Stimulated activated CD8-positive, alpha-beta memory T cell treated with anti-CD3 and anti-CD28 coated beads, Interleukin-2, amount 100 ng/mL, for 48 hours (primary cell): Measurements from ENCODE around the gene PCGF5.
"Not testable (repeated sequence)": the region's sequence is repeated elsewhere in the genome, so short reads cannot be mapped to it uniquely, and the experiment has no call there.

Experiments
- DNase-seq, 2 donors: peaks; one replicate each; pipeline ENCODE4 v3.0.0-alpha.2; 2020; ENCODE audit warnings: low read depth in 2 of 2

PCGF5 gene

DNA sequence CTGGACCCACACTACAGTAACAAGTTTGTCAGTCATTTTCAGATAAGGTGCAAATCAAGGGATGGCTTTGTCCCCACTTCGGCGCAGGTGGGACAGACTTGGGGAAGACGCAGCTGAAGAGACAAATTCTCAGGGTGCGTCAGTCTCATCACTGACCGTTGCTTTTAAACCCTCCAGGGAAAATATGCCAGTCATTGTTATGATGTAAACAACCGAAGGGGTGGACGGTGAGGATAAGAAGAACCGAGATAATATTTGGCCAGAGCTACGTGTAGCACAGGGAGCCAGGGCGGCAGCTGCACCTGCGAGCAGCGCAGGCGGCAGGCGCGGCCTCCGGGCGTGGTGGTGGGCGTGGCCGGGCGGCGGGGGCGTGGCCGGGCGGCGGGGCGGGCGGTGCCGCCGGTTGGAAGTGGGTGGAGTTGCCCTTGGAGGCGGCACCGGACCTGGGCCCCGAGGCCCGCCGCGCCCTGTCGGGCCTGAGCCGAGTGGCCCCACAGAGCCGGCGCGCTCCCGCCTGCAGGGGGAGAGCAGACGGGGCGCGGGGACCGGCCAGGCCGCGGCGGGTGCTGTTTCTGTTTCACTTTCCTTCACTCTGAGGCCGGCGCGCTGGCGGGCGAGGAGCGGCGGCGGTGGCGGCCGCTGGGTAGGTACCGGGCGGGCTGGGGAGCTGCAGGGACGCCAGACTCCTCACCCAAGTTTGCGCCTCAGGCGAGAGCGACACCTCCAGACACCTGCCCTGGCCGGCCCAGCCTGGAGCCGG, at the start of gene PCGF5:
TSS of gene PCGF5 (plus strand) at position 470 of the 760 bp plus-strand sequence. CDS start 2,209 bp downstream, outside the sequence.
- peak; percentile 82 to 93 for DNase-seq

DNA sequence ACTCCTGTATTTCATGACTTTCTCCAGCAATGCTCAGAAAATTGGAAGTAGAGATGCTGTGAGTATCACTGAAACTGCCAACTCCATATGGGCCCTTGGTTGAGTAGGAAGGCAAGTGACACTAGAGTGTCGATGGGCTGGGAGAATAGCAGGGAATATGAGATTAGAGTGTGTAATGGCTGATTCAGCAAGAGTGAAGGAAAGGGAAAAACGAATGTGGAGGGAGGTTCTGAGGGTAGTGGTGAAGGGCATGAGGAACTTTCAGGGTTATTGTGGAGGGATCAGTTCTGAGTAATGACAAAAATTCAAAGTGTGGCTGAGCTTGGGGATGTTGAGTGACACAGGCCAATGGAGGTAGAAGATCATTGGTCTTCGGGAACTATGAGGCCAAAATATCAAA, 49.0 kb upstream of the PCGF5 start:
- no peak for DNase-seq

DNA sequence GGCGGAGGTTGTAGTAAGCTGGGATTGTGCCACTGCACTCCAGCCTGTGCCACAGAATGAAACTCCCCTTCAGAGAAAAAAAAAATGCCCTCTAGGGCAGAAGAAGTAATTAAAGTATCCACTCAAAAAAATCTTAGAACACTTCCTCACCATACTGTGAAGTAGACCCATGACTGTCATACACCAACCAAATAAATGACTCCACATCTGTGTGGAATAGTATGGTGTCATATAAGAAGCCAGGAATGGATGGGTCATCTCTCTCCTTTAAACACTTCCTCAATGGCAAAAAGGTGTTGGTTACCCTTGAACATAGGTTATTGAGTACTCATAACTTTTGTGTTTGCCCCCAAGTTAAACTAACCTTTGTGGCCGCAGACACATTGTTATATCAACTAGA, 48.1 kb upstream of the PCGF5 start:
- DNase-seq, result no peak

DNA sequence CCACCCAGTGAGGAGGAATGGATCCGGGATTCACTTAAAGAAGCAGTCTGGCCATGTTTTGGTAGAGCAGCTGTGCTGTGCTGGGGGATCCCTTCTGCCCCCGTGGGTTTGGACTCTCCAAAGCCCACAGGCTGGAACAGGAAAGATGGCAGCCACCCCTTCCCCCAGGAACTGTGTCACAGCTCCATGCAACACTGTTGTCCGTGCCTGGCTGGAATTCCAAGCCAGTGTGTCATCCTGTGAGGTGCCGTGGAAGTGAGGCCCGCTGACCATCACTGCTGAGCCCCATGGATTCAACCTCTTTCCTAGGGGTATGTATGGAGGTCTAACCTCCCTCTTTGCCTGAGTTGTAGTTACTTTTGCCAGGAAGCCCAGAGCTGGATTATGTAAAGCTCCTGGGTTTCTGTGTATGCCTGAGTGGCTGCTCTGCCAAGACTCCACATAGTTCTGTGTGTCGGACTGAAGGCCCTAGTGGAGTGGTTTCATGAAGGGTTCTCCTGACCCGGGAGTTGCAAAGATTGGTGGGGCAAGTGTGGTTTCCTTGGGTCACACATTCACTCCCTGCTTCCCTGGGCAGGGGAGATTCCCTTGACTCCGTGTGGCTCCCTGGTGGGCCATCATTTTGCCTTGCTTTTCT, 35.1 kb upstream of the PCGF5 start:
- no peak for DNase-seq

DNA sequence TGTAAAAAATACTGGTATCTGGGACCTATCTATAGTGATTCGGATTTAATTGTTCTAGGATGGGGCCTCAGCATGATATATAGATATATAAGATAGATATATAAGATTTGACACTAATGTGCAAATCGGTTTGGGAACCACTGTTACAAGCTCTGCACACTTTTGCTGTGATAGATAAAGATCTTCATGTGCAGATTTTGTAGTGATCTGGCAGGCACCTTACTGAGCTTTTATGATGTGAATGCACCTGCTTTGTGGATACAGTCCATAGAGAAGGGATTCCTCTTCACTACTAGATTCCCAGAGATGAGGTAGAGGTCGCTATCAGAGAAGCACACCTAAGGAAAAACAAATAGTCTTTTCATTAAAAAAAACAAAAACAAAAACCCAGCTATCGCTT, 33.3 kb upstream of the PCGF5 start:
- no peak for DNase-seq

DNA sequence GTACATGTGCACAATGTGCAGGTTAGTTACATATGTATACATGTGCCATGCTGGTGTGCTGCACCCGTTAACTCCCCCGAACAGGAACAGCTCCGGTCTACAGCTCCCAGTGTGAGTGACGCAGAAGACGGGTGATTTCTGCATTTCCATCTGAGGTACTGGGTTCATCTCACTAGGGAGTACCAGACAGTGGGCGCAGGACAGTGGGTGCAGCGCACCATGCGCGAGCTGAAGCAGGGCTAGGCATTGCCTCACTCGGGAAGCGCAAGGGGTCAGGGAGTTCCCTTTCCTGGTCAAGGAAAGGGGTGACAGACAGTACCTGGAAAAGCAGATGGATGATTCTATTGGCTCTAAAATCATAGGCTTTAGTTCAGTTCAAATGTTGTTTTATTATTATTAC, 32.5 kb upstream of the PCGF5 start:
- DNase-seq, result not testable (repeated sequence)

DNA sequence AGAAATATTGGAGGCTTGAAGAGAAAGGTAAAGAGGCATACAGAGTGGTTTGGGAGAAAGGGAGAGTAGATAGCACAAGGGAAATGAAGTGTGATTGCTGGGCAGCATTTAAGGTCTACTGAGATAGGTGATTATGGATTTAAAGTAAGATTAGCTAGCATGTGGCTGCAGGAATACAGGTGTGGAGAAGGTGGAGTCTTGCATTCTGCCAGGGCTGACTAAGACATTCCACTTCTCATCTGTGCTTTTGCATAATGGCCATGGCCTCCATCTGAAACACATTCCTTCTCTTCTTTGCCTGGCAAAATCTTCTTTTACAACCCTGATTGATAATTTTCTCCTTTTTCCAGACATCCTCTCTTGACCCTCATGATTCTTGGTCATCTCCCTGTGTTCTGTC, 31.6 kb upstream of the PCGF5 start:
- no peak for DNase-seq

DNA sequence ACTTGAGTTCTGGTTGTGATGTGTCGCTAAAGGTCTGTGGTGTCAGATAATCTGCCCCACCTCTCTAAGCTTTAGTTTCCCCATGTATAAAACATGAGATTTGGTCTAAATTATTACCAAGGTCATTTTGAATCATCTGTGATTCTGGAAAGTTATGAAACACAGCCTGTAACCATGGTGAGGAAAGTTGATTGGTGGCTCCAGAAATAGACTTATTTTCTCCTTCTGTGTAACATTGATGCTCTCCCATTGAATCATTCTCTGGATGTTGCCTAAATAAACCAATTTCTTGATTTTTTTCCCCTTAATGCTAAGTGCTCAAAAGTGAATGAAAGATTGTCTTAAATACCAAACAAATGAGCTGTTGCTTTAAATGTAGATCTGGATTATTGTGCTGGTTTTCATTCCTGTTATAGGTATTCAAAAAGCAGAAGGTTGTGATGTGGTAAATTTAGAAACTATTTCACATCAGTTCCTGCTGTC, 30.0 kb upstream of the PCGF5 start:
- DNase-seq, result no peak

DNA sequence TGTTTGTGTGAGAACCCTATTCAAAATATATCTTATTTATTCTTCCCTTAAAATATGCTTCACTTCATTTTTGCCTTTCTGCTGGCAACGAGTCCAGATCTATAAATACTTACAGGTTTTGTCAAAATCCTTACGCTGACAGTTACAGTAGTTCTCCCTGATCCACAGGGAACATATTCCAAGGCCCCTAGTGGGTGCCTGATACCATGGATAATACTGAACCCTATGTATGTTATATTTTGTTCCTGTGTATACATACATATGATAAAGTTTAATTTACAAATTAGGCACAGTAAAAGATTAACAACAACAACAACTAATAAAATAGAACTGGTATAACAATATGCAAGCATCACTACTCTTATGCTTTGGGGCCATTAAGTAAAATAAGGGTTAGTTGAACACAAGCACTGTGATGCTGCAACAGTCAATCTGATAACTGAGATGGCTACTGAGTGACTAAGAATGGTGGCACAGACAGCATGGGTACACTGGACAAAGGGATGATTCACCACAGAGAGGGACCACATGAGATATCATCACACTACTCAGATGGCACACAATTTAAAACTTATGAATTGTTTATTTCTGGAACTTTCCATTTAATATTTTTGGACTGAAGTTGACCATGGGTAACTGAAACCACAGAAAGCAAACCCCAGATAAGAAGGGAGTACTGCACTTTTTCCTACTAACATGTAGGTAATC, 29.4 kb upstream of the PCGF5 start:
- no peak for DNase-seq

DNA sequence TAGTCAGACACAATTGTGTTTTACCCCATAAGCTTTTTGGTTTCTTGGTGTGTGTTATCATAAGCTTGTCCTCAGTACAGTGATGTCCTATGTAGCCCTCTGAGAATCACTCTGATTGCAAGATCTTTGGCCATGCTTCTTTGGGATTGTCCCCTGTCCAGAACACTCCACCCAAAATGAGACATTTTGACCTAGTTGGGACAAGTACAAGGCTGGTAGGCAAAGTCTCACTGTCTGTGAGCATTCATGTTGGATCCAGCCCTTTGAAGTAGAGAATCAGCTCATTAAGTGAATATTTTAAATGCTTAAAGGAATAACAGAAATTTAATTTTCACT, 28.9 kb upstream of the PCGF5 start:
- no peak for DNase-seq

DNA sequence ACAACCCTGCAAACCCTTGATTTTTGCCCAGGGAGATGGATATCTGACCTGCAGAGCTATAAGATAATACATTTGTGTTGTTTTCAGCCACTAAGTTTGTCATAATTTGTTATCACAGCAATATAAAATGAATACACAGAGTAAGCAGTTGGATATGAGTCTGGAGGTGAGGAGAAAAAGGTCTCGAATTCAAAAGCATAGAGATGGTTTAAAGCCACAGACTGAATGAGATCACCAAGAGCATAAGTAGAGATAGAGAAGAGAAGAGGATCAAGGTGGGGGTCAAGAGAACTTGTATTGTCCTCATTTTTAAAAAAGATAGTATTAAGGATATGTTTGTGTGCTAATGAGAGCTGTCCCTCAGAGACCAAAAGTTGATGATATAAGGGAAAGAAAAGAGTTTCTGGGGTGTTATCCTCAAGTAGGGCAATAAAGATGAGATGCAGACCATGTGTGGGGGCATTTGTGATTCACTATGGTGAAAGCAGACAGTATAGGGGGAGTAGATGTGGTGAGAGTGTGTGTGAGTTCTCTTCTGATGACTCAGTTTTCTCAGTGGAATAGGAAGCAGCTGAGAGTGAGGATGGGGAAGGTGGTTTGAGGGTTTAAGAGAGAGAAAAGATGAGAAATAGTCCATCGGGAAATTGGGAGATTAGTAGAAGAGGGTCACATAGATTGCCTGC, 25.8 kb upstream of the PCGF5 start:
- no peak for DNase-seq

DNA sequence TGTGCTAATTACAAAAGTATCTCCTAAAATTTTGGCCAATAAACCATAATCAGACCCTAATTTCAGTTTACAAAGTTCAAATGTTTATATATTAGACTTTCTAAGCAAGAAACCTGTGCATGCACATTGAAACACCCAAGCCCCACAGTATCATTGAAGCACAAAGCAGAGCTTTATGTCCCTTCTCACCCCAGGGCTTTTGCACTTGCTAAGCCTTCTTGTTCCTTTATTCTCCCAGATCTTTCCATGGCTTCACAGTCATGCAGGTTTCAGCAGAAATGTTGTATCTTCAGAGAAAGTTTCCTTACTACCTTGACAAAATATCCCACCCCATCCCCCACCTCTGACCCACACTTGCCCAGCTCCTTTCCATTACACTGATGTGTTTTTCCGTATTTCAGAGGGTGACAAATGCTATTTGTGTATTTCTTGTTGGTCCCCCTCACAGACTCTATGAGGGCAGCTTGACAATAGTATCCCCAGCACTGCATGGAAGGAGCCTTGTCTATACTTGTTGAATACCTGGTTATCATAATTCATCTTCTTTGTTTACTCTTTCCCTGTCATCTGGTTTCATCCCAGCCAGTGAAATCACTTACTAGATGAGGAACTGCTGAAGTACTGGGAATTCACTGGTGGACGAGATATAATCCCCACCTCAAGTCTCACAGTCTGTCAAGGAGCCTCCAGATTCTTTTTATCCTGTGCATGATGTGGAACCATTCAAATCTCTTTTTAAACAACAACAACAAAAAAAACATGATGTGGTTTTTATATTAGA, 24.0 kb upstream of the PCGF5 start:
- DNase-seq, result no peak

DNA sequence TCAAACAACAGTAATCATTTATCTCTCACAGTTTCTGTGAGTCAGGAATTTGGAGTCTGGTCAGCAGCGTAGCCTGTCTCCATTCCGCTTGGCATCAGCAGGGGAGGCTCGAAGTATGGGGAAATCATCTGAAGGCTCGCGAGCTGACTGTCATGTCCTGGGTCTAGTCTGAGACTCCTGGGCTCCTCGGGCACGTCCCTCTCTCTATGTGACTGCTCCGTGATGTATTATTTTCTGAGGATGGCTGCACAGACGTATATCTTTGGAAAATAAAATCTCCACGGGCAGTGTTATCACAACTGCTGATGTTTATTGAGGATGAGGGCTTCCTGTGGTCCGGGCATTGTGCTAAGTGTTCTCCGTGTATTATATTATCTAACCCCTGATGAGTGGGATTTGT, 23.3 kb upstream of the PCGF5 start:
- DNase-seq, result no peak

DNA sequence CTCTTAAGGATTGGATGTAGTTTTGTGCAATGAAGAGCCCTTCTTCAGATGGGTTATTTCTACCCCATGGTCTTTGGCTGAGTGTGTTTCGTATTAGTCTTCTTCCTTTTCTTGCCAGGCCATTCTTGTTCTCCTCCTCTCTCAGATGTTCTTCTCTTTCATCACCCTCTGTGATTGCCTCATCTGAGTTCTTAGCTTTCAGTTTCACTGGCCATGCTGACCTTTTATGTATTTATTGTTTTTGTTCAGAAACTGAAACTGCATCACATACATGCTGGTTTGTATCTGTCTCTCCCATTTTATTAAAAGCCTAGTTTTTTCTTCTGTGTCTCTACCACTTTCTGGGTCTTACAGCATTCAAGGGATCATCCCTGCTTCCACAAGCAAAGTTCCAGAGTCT, 21.7 kb upstream of the PCGF5 start:
- DNase-seq, result no peak

DNA sequence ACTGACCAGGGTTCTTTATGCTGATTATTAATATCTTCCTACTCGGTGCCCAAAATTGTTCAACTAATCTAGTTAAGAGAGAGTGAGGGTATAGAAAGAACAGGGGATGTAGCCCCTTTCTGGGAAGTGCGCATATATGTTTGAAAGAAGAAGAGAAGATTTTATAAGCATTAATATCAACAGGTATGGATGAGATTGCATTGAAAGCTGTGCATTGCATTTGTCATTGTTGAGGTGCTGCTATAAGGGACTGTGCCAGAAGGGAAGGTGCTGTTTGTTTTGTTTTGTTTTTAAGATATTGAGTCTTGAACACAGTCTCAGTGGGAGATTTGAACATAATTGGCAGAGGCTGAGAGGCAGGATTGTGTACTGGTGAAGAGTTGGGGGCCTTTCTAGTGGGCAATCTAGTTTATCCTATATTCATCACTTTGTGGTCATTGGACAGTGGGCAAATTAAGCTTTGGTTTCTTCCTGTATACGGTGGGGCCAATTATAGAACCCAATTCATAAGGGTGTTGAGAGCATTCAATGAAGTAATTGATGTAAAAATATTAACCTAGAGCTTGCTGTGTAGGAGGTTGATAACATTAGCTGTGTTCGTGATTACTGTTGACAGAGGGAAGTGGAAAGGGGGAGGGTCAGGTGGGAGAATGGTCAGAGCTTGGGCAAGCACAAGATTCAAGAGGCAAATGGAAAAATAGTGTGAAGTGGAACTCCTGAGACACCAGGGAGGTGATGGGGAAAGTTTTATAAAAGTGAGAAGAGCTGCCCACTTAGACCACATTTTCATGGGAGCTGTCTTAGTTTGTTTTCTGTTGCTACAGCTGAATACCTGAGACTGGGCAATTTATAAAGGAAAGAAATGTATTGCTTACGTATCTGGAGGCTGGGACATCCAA, 19.9 kb upstream of the PCGF5 start:
- DNase-seq, result no peak

DNA sequence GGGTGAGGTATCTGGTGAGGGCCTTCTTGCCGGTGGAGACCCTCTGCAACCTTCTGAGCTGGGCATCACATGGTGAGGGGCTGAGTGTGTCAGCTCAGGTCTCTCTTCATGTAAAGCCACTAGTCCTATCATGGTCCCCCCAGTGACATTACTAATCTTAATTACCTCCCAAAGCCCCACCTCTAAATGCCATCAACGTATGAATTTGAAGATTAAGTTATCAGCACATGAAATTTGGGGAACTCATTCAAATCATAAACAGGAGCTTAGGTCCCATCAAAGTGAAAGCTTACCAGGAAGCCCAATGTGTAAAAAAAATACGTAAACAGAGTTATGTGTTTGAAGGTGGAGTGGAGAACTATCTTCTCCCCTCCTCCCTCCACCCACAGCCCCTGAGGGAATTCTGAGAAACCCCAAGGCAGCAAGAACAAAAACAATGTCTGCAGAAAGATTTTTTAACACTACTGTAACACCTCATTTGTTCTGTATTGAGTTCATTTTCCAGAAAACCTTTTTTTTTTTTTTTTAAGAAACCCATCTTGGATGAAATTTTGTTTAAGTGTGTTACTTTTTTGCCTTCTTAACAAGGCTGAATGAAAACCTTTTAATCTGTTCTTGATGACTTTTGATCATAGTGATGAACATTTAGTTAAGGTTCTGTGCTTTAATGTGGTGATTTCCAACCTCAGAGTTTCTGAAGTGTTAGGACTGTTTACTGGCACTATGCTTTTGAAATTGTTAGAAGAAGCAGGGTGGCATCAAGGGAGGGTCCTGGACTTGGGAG, 19.1 kb upstream of the PCGF5 start:
- peak in 1 of 2 donors; percentile 30 for DNase-seq

DNA sequence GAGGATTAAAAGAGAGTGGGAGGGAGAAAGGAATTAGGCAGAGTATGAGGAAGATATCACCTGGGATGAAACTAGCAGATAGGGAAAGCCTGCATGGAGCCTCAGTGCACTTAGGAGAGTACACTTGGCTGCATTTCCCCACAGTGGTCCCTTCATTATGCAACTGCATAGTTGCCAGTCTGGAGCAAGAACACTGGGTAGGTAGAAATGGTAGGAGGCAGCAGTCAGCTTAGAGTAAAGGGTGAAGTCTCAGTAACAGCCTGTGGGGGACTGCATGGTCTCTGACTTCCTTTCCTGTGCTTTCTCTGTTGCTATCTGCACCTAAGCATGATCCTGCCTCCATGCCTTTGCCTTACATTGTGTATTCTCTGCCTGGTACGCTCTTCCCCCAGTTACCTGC, 14.0 kb upstream of the PCGF5 start:
- no peak for DNase-seq

DNA sequence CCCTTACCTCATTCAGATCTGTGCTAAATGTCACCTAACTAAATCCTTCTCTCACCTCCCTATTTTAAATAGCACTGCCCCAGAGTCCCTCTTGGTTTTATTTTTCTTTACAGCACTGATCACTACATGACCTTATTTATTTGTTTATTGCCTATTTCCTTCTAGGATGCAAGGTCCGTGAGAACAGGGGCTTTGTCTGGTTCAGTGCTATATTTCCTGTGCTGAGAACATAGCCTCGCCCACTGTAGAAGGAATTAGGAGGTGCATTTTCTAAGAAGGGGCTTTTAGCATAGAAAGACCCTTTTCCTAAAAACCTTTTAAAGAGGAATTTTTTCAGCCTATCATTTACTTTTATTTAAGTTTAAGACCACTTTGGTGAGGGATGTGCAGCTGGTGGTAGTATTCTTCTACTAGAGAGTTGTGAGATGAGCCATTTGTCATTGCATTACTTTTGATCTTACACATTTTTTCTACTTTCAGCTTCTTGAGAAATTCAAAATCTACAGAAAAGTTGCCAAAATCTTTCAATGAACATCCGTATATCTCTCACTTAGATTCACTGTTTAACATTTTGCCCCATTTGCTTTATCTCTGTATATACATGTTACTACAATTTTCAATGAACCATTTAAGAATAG, 13.5 kb upstream of the PCGF5 start:
- DNase-seq, result no peak

DNA sequence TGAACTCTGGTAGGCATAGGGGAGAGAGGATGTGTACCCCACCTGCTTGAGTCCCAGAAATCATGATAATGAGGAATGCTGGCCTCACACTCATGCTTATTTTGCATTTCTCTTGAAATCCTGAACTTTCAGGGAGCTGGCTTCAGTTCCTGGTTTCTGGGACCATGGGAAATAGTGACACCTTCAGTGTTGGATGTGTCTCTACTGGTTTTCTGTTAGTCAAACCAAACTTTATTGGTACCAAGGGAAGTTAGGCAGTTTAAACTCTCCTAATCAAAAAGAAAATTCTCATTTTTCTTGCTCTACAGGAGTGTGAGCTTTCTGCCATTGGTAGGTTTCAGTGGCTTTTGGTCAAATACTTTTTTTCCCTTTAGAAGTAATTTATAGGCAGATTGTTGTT, 11.8 kb upstream of the PCGF5 start:
- DNase-seq, result no peak
